Activated CD4-positive, alpha-beta T cell treated with anti-CD3 and anti-CD28 coated beads for 4 hours (primary cell): Measurements from ENCODE around the gene SPATA6L.

Experiments
- DNase-seq, 2 donors: peaks; one replicate each; pipeline ENCODE4 v3.0.0-alpha.2; 2020

SPATA6L gene

GRCh38 chr9:4548811-4549725 is 117.2 kb downstream of the SPATA6L start:
- DNase-seq, result no peak
